Uterus (tissue), 2 donors: ENCODE data around the gene APP.

Source experiments
- CTCF ChIP-seq, 4 experiments: fragments of 200-600 bp in 2 of 4; fragments of 450-650 bp in 2 of 4; sonication (generic) in 2 of 4; IDR thresholded peaks; one replicate each; pipeline ENCODE4 v1.5.1; 2016 to 2019; ENCODE audit warnings: antibody characterized with exemption in 4 of 4, mild to moderate bottlenecking in 2 of 4, moderate library complexity in 1 of 4
- POLR2A ChIP-seq, 2 donors: fragments of 450-650 bp; IDR thresholded peaks; one replicate each; pipeline ENCODE4 v1.6.1; 2016; ENCODE audit warnings: antibody characterized with exemption in 2 of 2, mild to moderate bottlenecking in 1 of 2, moderate library complexity in 1 of 2

DNA sequence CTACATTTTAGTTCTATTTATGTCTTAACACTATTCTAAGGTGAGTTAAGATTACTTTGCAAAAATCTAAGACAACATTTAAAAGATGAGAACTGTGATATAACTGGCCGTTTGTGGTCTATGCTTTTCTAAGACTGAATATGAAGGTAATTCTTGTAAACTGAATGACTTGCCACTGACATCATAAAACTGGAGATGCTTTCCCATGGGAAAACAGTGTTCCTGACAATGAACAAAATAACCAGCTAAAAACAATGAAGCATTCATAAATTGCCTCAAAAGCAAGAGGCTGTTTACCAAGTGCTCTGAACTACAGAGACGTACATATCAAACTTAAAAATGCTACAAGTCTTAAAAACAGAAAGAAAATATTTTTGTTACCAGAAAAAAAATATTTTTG is 54.7 kb downstream of the APP start:
- TF ChIP-seq CTCF (IDR thresholded peaks at IDR 0.05), result no peak
- TF ChIP-seq POLR2A (IDR thresholded peaks at IDR 0.05), result no peak
